ENCODE results near the gene PANK2. TPM values are rescaled to one million over a fixed set of nuclear protein-coding genes. Genes with fewer than 3 reads are reported as not detected.

Gene PANK2
- total and polyA plus RNA-seq, 2 of the 8 experiments (the other 6 are each of a cell fraction or from before 2014, with no cell fraction given), result 17.1 to 57.5 TPM

- no peak for TF ChIP-seq YY1 (IDR thresholded peaks at IDR 0.05; ENCODE audit: low read depth, low read length)
- TF ChIP-seq JUND (IDR thresholded peaks at IDR 0.05; ENCODE audit: low read length), result no peak
- no peak for TF ChIP-seq KDM1A (IDR thresholded peaks at IDR 0.05; ENCODE audit: borderline replicate concordance, low read length)
- TF ChIP-seq, protein P1, sequence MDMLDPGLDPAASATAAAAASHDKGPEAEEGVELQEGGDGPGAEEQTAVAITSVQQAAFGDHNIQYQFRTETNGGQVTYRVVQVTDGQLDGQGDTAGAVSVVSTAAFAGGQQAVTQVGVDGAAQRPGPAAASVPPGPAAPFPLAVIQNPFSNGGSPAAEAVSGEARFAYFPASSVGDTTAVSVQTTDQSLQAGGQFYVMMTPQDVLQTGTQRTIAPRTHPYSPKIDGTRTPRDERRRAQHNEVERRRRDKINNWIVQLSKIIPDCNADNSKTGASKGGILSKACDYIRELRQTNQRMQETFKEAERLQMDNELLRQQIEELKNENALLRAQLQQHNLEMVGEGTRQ (IDR thresholded peaks at IDR 0.05; ENCODE audit: low read length), result no peak
- TF ChIP-seq CHD1 (IDR thresholded peaks at IDR 0.05; ENCODE audit: low read depth, low read length), result no peak
These were observed 5.6 kb downstream of the PANK2 start (continued) for GRCh38 chr20:3894796-3895195.
